ENCODE data around the gene CEP170B. TPM values are rescaled to one million over a fixed set of nuclear protein-coding genes. Genes with fewer than 3 reads are reported as not detected.

CEP170B gene
- total RNA-seq, 2 donors from 2014 or later = 29.1 to 81.2 TPM

- Histone ChIP-seq H3K27me3 (replicated peaks; ENCODE audit: insufficient read depth) (no peaks in the 10 kb centered on the region), H3K4me1 (replicated peaks) (no peaks in the 10 kb centered on the region), H3K9me3 (no peaks in the 10 kb centered on the region), H3K27ac (no peak overlapping the region), H3K4me3 (no peak overlapping the region), H3K36me3 (peaks cover 0 to 6% of the 10 kb centered on the region in 2 donors)
- no peak for DNase-seq (ENCODE audit: low spot score)
- WGBS = 95% methylated on average over 15 of the region's 15 CpGs
- TF ChIP-seq CTCF (IDR thresholded peaks at IDR 0.05) (no peak), POLR2A (IDR thresholded peaks at IDR 0.05) (no peak), POLR2AphosphoS5 (IDR thresholded peaks at IDR 0.05) (no peak)
- intact Hi-C loops (cut with DNase I) = no loop called here
Observed at GRCh38 chr14:104879983-104880565, 15.0 kb downstream of the CEP170B start.

- WGBS = 78% methylated on average over 7 of the region's 7 CpGs
- Histone ChIP-seq H3K27ac (no peak overlapping the region), H3K4me1 (replicated peaks) (no peaks in the 10 kb centered on the region), H3K9me3 (no peaks in the 10 kb centered on the region), H3K27me3 (replicated peaks; ENCODE audit: insufficient read depth) (no peaks in the 10 kb centered on the region), H3K36me3 (peaks cover 0 to 6% of the 10 kb centered on the region in 2 donors), H3K4me3 (no peak overlapping the region)
- no peak for DNase-seq (ENCODE audit: low spot score)
- TF ChIP-seq POLR2AphosphoS5 (IDR thresholded peaks at IDR 0.05) = no peak
- intact Hi-C loops (cut with DNase I) = no loop called here
Observed at GRCh38 chr14:104880584-104881210, 15.6 kb downstream of the CEP170B start.

- WGBS = 66% methylated on average over 13 of the region's 13 CpGs
- no peak for DNase-seq (ENCODE audit: low spot score)
- Histone ChIP-seq H3K4me1 (replicated peaks) (no peaks in the 10 kb centered on the region), H3K27me3 (replicated peaks; ENCODE audit: insufficient read depth) (no peaks in the 10 kb centered on the region), H3K36me3 (peaks cover 0 to 6% of the 10 kb centered on the region in 2 donors), H3K9me3 (no peaks in the 10 kb centered on the region), H3K27ac (no peak overlapping the region), H3K4me3 (no peak overlapping the region)
- TF ChIP-seq POLR2AphosphoS5 (IDR thresholded peaks at IDR 0.05) (no peak), POLR2A (IDR thresholded peaks at IDR 0.05) (no peak), CTCF (IDR thresholded peaks at IDR 0.05) (no peak)
- intact Hi-C loops (cut with DNase I) = no loop called here
Observed at GRCh38 chr14:104881369-104881979, 16.4 kb downstream of the CEP170B start.

GRCh38 chr14:104882325-104882973 is 17.4 kb downstream of the CEP170B start:
- intact Hi-C loops (cut with DNase I) = no loop called here
- DNase-seq (ENCODE audit: low spot score) = peak; percentile 57
- 71% methylated on average over 13 of the region's 13 CpGs for WGBS
- Histone ChIP-seq H3K36me3 (peaks cover 0 to 6% of the 10 kb centered on the region in 2 donors), H3K27ac (no peak overlapping the region), H3K9me3 (no peaks in the 10 kb centered on the region), H3K4me3 (no peak overlapping the region), H3K27me3 (replicated peaks; ENCODE audit: insufficient read depth) (no peaks in the 10 kb centered on the region), H3K4me1 (replicated peaks) (no peaks in the 10 kb centered on the region)
- TF ChIP-seq CTCF (IDR thresholded peaks at IDR 0.05) (no peak), POLR2AphosphoS5 (IDR thresholded peaks at IDR 0.05) (peak; percentile 18), POLR2A (IDR thresholded peaks at IDR 0.05) (peak; percentile 37)

DNA sequence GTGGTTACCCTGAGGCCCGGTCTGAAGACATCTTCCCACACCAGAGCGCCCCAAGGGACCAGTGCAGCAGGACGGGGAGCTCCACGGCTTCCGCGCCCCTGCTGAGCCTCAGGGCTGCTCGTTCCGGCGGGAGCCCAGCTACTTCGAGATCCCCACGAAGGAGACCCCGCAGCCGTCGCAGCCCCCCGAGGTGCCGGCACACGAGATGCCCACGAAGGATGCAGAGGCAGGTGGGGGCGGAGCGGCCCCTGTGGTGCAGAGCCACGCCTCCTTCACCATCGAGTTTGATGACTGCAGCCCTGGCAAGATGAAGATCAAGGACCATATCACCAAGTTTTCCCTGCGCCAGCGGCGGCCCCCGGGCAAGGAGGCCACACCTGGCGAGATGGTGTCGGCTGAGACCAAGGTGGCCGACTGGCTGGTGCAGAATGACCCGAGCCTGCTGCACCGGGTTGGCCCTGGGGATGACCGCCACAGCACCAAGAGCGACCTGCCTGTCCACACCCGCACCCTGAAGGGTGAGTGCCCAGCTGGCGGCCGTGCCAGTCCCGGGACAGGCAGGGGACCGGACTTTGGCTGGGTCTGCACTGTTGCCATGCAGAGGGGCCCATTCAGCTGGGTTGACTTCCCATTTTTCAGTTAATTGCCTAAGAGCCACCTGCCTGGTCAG is 18.1 kb downstream of the CEP170B start:
- DNase-seq (ENCODE audit: low spot score) = no peak
- intact Hi-C loops (cut with DNase I) = no loop called here
- H3K4me3 ChIP-seq = no peak overlapping the region
- H3K4me1 ChIP-seq (replicated peaks) = no peaks in the 10 kb centered on the region
- H3K27me3 ChIP-seq (replicated peaks; ENCODE audit: insufficient read depth) = no peaks in the 10 kb centered on the region
- H3K9me3 ChIP-seq = no peaks in the 10 kb centered on the region
- H3K27ac ChIP-seq = no peak overlapping the region
- H3K36me3 ChIP-seq = peaks cover 0 to 6% of the 10 kb centered on the region in 2 donors
- 86% methylated on average over 19 of the region's 38 CpGs for WGBS
- TF ChIP-seq CTCF (IDR thresholded peaks at IDR 0.05) (no peak), POLR2A (IDR thresholded peaks at IDR 0.05) (no peak), POLR2AphosphoS5 (IDR thresholded peaks at IDR 0.05) (no peak)

Data from prostate gland (tissue), 2 donors.